ENCODE data around the gene PIGL.
A peak's percentile ranks its signal among the peaks of the same experiment; 100 is the strongest.

Gene PIGL

GRCh38 chr17:16352667-16353316 lies 135.8 kb downstream of the PIGL start:
- peak; percentile 25 to 35 for DNase-seq (ENCODE audit: low read depth in 2 of 2)

DNA sequence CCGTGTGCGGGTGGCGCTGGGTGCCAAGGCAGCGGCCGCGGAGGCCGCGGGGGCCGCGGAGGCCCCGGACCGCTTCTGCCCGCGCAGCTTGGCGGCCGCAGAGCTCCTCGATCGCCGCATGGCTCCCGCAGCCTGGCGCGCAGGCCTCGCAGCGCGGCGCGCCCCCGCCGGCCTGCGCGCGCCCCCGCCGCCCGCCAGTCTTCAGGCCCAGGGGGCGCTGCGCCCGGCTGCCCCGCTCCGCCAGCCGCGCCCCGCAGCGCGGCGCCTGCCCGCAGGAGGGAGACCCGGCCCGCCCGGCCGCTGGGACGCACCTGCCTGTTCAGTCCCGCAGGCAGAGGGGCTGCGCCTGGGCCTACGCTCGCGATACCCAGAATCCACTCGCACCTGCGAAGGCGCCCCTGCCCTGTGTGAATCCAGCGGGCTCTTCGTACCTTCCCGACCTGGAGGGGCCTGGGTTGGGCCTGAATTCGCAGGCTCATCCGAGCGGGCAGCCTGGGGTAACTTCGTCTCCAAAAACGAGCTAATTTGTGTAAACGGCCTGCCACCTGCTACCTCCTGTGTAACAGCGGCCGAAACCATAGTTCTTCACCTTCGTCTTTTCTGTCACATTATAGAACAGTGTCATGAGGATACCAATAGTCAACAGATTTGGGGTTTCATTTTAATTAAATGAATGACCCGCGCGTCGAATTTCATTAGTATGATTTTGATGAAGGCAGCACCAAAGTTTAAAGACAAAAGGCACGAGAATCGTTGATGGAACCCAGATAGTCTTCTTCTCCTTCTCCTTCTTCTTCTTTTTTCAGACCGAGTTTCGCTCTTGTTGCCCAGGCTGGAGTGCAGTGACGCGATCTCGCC lies 136.5 kb downstream of the PIGL start, which contains the start of gene CENPV:
CENPV (minus strand) TSS at position 153 of the 858 bp plus-strand sequence; CDS start at position 120, 33 bp downstream.
- DNase-seq (ENCODE audit: low read depth in 2 of 2) = peak; percentile 52 to 67

DNA sequence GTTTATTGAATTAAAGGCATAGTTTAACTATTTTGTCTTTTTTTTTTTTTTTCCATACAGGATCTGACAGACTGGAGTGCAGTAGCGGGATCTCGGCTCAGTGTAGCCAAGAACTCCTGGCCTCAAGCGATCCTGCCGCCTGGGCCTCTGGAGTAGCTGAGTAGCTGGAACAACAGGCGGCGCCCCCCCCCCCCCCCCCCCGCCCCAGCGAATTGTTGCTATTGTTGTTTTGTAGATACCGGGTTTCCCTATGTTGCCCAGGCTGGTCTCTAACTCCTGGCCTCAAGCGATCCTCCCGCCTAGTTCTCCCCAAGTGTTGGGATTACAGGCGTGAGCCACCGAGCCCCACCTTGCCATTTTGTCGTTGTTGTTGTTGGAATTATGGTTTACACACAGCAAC lies 137.6 kb downstream of the PIGL start:
- no peak for DNase-seq (ENCODE audit: low read depth in 2 of 2)

GRCh38 chr17:16358394-16358793 lies 141.4 kb downstream of the PIGL start:
- DNase-seq (ENCODE audit: low read depth in 2 of 2) = no peak

DNA sequence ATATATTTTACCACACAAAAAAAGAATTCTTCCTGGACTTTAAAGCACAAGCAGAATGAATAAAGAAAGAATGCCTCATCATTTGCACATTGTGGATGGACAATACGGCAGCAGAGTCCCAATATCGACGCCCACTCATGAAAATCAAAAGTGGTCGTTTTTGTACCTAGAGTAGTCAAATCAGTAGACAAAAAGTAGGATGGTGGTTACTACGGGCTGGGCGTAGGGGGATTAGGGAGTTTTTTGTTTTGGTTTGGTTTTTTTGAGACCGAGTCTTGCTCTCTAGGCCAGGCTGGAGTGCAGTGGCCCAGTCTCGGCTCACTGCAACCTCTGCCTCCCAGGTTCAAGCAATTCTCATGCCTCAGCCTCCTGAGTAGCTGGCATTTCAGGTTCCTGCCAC lies 144.9 kb downstream of the PIGL start:
- no peak for DNase-seq (ENCODE audit: low read depth in 2 of 2)

DNA sequence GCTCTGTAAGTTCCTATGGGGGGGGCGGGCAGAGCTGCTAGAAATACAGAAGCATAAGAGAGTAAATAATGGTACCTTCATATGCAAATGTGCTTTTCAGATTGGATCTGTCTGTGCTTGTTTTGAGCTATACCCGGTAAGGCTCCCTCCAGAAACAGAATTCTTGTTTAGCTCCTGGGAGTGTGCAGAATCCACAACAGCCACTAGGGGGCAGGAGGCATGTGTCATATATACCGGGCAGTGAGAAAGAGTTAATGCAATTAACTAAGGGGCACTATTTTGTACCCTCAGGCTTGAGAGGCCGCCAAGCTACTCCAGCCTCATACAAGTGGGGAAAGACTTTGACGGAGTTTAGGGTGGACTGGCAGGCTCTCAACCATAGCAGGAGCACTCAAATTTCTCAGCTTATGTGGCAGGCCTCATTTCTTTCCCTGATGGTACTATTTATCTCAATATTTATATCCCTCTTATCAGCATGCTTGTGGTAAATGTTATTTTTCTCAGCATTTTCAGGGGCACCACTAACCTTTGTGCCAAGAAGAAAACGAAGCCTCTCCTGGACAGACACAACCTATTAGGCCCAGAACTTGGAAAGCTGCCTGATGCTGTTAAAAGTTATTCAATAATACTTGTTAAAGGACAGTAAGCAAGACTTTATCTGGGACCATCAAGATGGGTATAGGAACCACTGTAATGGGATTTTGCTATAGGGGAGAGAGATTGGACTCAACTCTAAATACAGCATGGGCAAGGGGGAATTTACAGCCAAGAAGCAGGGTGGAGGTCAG lies 146.9 kb downstream of the PIGL start:
- peak; percentile 62 to 67 for DNase-seq (ENCODE audit: low read depth in 2 of 2)

GRCh38 chr17:16364625-16365024 lies 147.6 kb downstream of the PIGL start:
- no peak for DNase-seq (ENCODE audit: low read depth in 2 of 2)

DNA sequence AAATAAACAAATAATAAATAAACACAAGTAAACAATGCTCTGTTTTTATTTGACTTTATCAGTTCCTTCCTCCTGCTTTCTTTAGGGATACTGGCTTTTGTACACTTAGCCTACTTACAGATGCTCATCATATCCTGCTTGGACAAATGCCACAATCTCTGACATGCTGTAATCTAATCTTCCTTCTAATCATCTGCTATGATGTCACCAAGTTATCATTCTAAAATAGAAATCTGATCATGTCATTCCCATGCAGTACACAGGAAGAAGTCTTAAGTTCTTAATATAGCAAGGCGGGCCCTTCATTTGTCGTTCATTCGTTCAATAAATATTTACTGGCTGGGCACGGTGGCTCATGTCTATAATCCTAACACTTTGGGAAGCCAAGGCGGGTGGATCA lies 154.7 kb downstream of the PIGL start:
- no peak for DNase-seq (ENCODE audit: low read depth in 2 of 2)

GRCh38 chr17:16374146-16374938 lies 157.3 kb downstream of the PIGL start:
- DNase-seq (ENCODE audit: low read depth in 2 of 2) = no peak
